Left lung (tissue), 10 donors: ENCODE results near the gene STK25. TPM values are rescaled to one million over a fixed set of nuclear protein-coding genes. Genes with fewer than 3 reads are reported as not detected.
A peak's percentile ranks its signal among the peaks of the same experiment; 100 is the strongest.

Experiments used
- ATAC-seq: fragments of 200-7000 bp; cut with Tn5 transposase; one replicate; pipeline ENCODE4 v1.9.1; 2020; ENCODE audit warnings: moderate library complexity
- DNase-seq, 4 donors: peaks; one replicate each; pipeline ENCODE4 v3.0.0-alpha.2; 2013 to 2020
- H3K27ac ChIP-seq, 2 donors: fragments of 200-600 bp; sonication (generic) in 1 of 2; one replicate each; pipeline versions ENCODE4 v1.5.0 to v1.8.0; 2020 to 2021
- H3K27me3 ChIP-seq, 2 donors: fragments of 200-600 bp; sonication (generic) in 1 of 2; one replicate each; pipeline versions ENCODE4 v1.5.0 to v1.8.0; 2020 to 2021
- H3K36me3 ChIP-seq, 2 donors: fragments of 200-600 bp; sonication (generic) in 1 of 2; one replicate each; pipeline versions ENCODE4 v1.5.0 to v1.8.0; 2020 to 2021
- H3K4me1 ChIP-seq, 2 donors: fragments of 200-600 bp; one replicate each; pipeline ENCODE4 v1.8.0; 2021
- H3K4me3 ChIP-seq, 2 donors: fragments of 200-600 bp; sonication (generic) in 1 of 2; one replicate each; pipeline versions ENCODE4 v1.5.0 to v1.8.0; 2020 to 2021; ENCODE audit warnings: mild to moderate bottlenecking in 1 of 2
- H3K9me3 ChIP-seq, 2 donors: fragments of 200-600 bp; sonication (generic) in 1 of 2; one replicate each; pipeline versions ENCODE4 v1.5.0 to v1.8.0; 2020 to 2021
- intact Hi-C, 2 donors: fragments of 100-400 bp; cut with DNase I; formaldehyde crosslinking; loops; one replicate each; pipeline versions ENCODE4 v1.11.2 to v1.14.2; 2022
- polyA plus RNA-seq, 6 donors: library from polyadenylated mRNA; unstranded; fragments of 120-200 nt; gene quantifications; one replicate each; pipeline ENCODE4 v1.2.1, GENCODE V29; 2013; ENCODE audit not compliant: insufficient read length in 6 of 6
- total RNA-seq, 2 donors: library from RNA; stranded (reverse); fragmentation: NEBNext Ultra II Directional; extraction: Animal tissue kit (Norgen Biotek cat#: 25700); gene quantifications; one replicate each; pipeline ENCODE4 v1.2.1, GENCODE V29; 2021
- TF ChIP-seq, protein P1 (sequence below), 2 donors: fragments of 200-600 bp; sonication (generic) in 1 of 2; IDR thresholded peaks; one replicate each; pipeline versions ENCODE4 v1.5.0 to v1.8.0; 2021; ENCODE audit warnings: antibody characterized with exemption in 2 of 2
- donor health status: DM: no; HTN: yes; CAD: no.
- donor health status: DM: no; HTN: no; CAD: no.

Gene STK25
- total and polyA plus RNA-seq, 8 donors = 125 to 237 (median 193) TPM

DNA sequence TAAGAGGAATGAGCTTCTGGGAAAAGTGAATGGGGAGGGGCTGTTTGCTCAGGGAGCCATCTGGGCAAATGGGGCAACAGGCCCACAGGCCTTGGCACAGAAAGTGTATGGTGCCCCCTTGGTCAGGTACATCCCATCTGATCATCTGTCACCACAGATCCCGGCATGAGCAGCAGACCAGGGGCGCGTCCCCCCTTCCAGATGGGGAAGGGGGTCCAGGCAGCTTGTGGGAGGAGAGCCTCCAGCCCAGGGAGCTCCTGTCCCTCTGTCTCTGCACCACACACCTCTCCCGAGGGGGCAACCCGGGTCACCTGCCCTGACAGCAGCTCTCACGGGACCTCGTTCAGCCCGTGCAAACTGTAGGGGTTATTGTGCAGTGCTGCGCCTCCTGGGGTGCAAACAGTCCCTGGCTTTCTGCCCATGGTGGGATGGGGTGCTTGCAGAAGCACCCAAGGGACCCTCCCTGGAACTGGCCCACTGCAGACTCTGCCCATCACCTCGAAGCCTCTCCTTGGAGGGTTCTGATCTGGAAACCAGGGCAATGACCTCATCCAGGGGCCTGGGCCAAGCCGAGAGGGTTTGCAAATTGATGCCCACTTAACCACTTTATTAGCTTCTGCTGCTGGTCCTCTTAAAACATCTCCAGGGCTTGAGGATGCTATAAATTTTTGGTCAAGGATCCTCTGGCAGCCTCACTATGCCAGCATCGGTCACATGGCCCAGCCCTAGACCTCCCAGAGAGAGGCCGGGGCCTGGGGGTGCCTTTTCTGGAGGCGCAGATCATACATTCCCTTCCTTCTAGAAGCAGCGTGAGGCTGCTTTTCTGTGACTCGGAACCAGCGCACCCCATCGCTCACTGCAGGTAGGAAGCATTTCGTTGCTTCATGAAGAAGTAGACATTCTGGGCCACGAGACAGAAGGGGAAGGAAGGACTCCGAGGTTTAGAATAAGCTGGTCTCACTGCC is 42.5 kb upstream of the STK25 start:
- peak overlapping the region; percentile 57 to 67 for H3K27ac ChIP-seq
- H3K36me3 ChIP-seq = no peaks in the 10 kb centered on the region
- H3K4me3 ChIP-seq = peak overlapping the region in 1 of 2 donors; percentile 17

DNA sequence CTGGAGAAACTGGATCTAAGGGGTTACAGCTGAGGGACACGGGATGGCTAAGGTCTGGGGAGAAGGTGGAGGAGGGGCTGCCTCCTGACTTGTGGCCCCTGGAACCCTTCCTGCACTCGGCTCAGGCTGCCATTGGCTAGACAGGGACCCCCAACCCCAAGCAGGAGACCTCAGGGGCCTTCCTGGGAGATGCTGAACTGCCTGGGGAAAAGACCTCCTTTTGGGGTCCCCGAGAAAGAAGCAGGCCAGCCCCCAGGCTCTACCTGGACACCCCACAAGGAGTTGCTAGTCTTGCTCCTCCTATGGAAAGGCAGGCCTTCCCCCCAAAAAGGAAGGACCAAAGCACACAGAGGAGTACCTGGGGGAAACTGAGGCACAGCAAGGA is 40.1 kb upstream of the STK25 start:
- H3K9me3 ChIP-seq = no peaks in the 10 kb centered on the region
- peak in 1 of 4 donors; percentile 2 for DNase-seq
- H3K27ac ChIP-seq = no peak overlapping the region
- TF ChIP-seq, protein P1, sequence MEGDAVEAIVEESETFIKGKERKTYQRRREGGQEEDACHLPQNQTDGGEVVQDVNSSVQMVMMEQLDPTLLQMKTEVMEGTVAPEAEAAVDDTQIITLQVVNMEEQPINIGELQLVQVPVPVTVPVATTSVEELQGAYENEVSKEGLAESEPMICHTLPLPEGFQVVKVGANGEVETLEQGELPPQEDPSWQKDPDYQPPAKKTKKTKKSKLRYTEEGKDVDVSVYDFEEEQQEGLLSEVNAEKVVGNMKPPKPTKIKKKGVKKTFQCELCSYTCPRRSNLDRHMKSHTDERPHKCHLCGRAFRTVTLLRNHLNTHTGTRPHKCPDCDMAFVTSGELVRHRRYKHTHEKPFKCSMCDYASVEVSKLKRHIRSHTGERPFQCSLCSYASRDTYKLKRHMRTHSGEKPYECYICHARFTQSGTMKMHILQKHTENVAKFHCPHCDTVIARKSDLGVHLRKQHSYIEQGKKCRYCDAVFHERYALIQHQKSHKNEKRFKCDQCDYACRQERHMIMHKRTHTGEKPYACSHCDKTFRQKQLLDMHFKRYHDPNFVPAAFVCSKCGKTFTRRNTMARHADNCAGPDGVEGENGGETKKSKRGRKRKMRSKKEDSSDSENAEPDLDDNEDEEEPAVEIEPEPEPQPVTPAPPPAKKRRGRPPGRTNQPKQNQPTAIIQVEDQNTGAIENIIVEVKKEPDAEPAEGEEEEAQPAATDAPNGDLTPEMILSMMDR (IDR thresholded peaks at IDR 0.05) = no peak
- H3K36me3 ChIP-seq = no peaks in the 10 kb centered on the region
- H3K4me1 ChIP-seq = peaks cover 17 to 28% of the 10 kb centered on the region in 2 donors
- H3K4me3 ChIP-seq = no peak overlapping the region
- intact Hi-C loops = no loop called here
- no peak for ATAC-seq
- peaks cover 0 to 63% of the 10 kb centered on the region in 2 donors for H3K27me3 ChIP-seq

More for the DNA sequence above, 42.5 kb upstream of the STK25 start:
- peaks cover 0 to 57% of the 10 kb centered on the region in 2 donors for H3K27me3 ChIP-seq
- TF ChIP-seq, protein P1 (IDR thresholded peaks at IDR 0.05) = no peak
- intact Hi-C loops = no loop called here
- ATAC-seq (peak; percentile 0), DNase-seq (peak in 1 of 4 donors; percentile 73)
- peaks cover 17 to 30% of the 10 kb centered on the region in 2 donors for H3K4me1 ChIP-seq
- H3K9me3 ChIP-seq = no peaks in the 10 kb centered on the region

DNA sequence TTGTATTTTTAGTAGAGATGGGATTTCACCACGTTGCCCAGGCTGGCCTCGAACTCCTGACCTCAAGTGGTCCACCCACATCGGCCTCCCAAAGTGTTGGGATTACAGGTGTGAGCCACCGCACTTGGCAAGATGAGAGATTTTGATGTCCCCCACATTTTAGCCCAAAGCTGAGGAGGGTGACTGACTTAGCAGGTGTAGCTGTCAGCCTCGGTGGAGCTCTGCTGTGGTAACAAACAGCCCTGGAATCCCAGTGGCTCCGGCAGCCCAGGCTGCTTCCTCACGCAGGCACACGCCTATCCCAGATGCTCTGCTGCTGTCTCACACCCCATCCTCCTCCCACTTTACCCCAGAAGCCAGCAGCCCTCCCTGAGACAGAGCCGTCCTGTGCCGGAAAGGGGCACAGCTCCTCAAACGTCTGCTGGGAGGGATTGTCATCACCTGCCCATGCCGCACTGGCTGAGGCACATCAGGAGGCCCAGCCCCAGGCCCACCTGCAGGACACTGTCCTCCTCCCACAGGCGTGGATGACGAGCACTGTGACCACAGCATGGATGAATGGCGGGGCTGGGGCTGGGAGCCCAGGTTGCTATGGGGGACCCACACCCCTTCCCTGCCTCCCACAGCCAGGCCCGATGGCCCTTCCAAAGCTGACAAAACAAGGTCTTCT is 39.5 kb upstream of the STK25 start:
- TF ChIP-seq, protein P1 (IDR thresholded peaks at IDR 0.05) = no peak
- Histone ChIP-seq H3K27me3 (peaks cover 0 to 68% of the 10 kb centered on the region in 2 donors), H3K9me3 (no peaks in the 10 kb centered on the region), H3K27ac (no peak overlapping the region), H3K36me3 (no peaks in the 10 kb centered on the region), H3K4me3 (no peak overlapping the region), H3K4me1 (peaks cover 17 to 28% of the 10 kb centered on the region in 2 donors)
- ATAC-seq (no peak), DNase-seq (peak in 2 of 4 donors; percentile 25 to 71)
- intact Hi-C loops = no loop called here

DNA sequence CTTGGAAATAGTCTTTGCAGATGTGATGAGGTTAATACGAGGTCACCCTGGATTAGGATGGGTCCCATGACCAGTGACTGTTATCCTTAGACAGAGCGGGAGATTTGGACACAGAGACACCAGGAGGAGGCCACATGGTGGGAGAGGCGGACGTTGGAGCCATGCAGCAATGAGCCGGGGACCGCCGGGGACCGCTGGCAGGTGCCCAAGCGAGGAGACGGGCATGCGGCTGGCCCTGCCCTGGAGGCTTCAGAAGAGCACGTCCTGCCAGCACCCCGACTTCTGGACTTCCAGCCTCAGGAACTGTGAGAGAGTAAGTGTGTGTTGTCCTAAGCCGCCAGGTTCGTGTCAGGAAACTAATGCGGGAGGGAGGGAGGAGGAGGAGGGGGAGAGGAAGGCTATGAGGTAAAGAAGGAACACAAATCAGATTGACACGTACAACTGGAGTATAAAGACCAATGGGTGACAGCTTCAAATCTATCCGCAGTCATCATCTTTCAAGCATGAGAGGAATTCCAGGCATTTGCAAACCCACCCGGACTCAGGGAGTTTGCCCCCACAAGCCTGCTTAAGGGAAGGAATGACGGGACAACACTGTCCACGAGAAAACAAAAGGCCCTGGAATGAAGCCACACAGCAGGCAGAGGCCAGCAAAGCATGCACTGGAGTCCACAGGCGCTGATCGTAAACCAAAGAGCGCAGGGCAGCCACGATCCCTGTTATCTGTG is 38.6 kb upstream of the STK25 start:
- intact Hi-C loops = no loop called here
- H3K4me3 ChIP-seq = no peak overlapping the region
- H3K4me1 ChIP-seq = peaks cover 15 to 27% of the 10 kb centered on the region in 2 donors
- no peak overlapping the region for H3K27ac ChIP-seq
- no peak for ATAC-seq
- no peaks in the 10 kb centered on the region for H3K36me3 ChIP-seq
- peaks cover 0 to 68% of the 10 kb centered on the region in 2 donors for H3K27me3 ChIP-seq
- TF ChIP-seq, protein P1 (IDR thresholded peaks at IDR 0.05) = no peak
- H3K9me3 ChIP-seq = no peaks in the 10 kb centered on the region
- DNase-seq = peak in 2 of 4 donors; percentile 36 to 53
